ENCODE measurements around the gene NCBP2L.

- TF ChIP-seq CTCF (IDR thresholded peaks at IDR 0.05; ENCODE audit: low read depth, low read length, missing input control) (no peak), GABPA (IDR thresholded peaks at IDR 0.05 in 1 of 2, conservative IDR thresholded peaks at IDR 0.05 in 1 of 2) (no peak), RAD21 (IDR thresholded peaks at IDR 0.05) (no peak), TAF1 (conservative IDR thresholded peaks at IDR 0.05) (no peak), MAX (IDR thresholded peaks at IDR 0.05) (no peak), ZBTB33 (IDR thresholded peaks at IDR 0.05) (no peak)
Measured at GRCh38 chrX:107823456-107823855, 45.9 kb downstream of the NCBP2L start.

Measured in liver (tissue), 3 donors.